Neural progenitor cell (in vitro differentiated cells): Measurements from ENCODE around the gene MYO5A. TPM values are rescaled to one million over a fixed set of nuclear protein-coding genes. Genes with fewer than 3 reads are reported as not detected.
A peak's percentile ranks its signal among the peaks of the same experiment; 100 is the strongest.

Source experiments
- DNase-seq: peaks from one replicate; pipeline ENCODE4 v3.0.0-alpha.2; 2016; ENCODE audit warnings: low spot score
- H2AFZ ChIP-seq: fragments of 200-600 bp; sonication (generic); replicated peaks from 2 replicates; pipeline ENCODE4 v1.6.1; 2016; ENCODE audit warnings: antibody characterized with exemption
- H3F3A ChIP-seq: fragments of 200-600 bp; sonication (generic); 2 replicates; pipeline ENCODE4 v1.6.1; 2016; ENCODE audit warnings: antibody characterized with exemption, low read depth
- H3K27ac ChIP-seq: fragments of 200-600 bp; sonication (generic); 2 replicates; pipeline ENCODE4 v1.5.1; 2016; ENCODE audit warnings: mild to moderate bottlenecking
- H3K27me3 ChIP-seq: fragments of 200-600 bp; sonication (generic); 2 replicates; pipeline ENCODE4 v1.6.1; 2016; ENCODE audit warnings: mild to moderate bottlenecking, moderate library complexity
- H3K36me3 ChIP-seq: fragments of 200-600 bp; sonication (generic); 2 replicates; pipeline ENCODE4 v1.5.1; 2016
- H3K4me1 ChIP-seq: fragments of 200-600 bp; sonication (generic); 2 replicates; pipeline ENCODE4 v1.6.1; 2016; ENCODE audit warnings: mixed run types
- H3K4me2 ChIP-seq: fragments of 200-600 bp; sonication (generic); 2 replicates; pipeline ENCODE4 v1.6.1; 2016
- H3K4me3 ChIP-seq: fragments of 200-600 bp; sonication (generic); 2 replicates; pipeline ENCODE4 v1.5.1; 2016
- H3K79me2 ChIP-seq: fragments of 200-600 bp; sonication (generic); 2 replicates; pipeline ENCODE4 v1.6.1; 2016; ENCODE audit warnings: low read depth
- H3K9ac ChIP-seq: fragments of 200-600 bp; sonication (generic); 2 replicates; pipeline ENCODE4 v1.6.1; 2016
- H3K9me3 ChIP-seq: fragments of 200-600 bp; sonication (generic); 2 replicates; pipeline ENCODE4 v1.5.1; 2016; ENCODE audit warnings: low read depth
- H4K20me1 ChIP-seq: fragments of 200-600 bp; sonication (generic); 2 replicates; pipeline ENCODE4 v1.6.1; 2016; ENCODE audit warnings: low read depth
- H3K27ac Mint-ChIP-seq: 3 replicates; pipeline ENCODE4 v1.8.0; 2021; ENCODE audit warnings: mixed read lengths
- H3K27me3 Mint-ChIP-seq: 2 replicates; pipeline ENCODE4 v1.8.0; 2022; ENCODE audit warnings: low read depth, mild to moderate bottlenecking, inconsistent platforms, moderate library complexity, mixed read lengths; ENCODE audit not compliant: insufficient read depth
- H3K36me3 Mint-ChIP-seq: 3 replicates; pipeline ENCODE4 v1.8.0; 2021; ENCODE audit warnings: mixed read lengths
- H3K4me1 Mint-ChIP-seq: 3 replicates; pipeline ENCODE4 v1.8.0; 2021; ENCODE audit warnings: mixed read lengths
- H3K4me3 Mint-ChIP-seq: 3 replicates; pipeline ENCODE4 v1.8.0; 2021; ENCODE audit warnings: mild to moderate bottlenecking, moderate library complexity, mixed read lengths
- H3K9me3 Mint-ChIP-seq: 3 replicates; pipeline ENCODE4 v1.8.0; 2020; ENCODE audit warnings: mixed read lengths
- CTCF ChIP-seq: fragments of 200-600 bp; sonication (generic); IDR thresholded peaks from 2 replicates; pipeline ENCODE4 v1.5.1; 2017; ENCODE audit warnings: antibody characterized with exemption, mild to moderate bottlenecking
- EZH2 ChIP-seq: fragments of 200-600 bp; sonication (generic); IDR thresholded peaks from 2 replicates; pipeline ENCODE4 v1.6.1; 2017; ENCODE audit warnings: antibody characterized with exemption, mild to moderate bottlenecking, moderate library complexity
- EZH2phosphoT487 ChIP-seq: fragments of 200-600 bp; sonication (generic); IDR thresholded peaks from 2 replicates; pipeline ENCODE4 v1.6.1; 2017; ENCODE audit warnings: antibody characterized with exemption
- total RNA-seq: library from RNA; depleted of rRNA; stranded (reverse); fragments of >200 nt; gene quantifications from 2 replicates; pipeline ENCODE4 v1.2.3, GENCODE V29; 2015; ENCODE audit warnings: low replicate concordance

The MYO5A gene
- total RNA-seq, 1 donor from 2014 or later, result 34.3 TPM

GRCh38 chr15:52331490-52332240, 197.0 kb downstream of the MYO5A start:
- H3K27me3 ChIP-seq, result no peaks in the 10 kb centered on the region
- no peak overlapping the region for H3K27ac ChIP-seq
- peaks cover 6% of the 10 kb centered on the region for H3K36me3 Mint-ChIP-seq
- no peaks in the 10 kb centered on the region for H3F3A ChIP-seq
- no peak overlapping the region for H3K4me3 Mint-ChIP-seq
- DNase-seq, result no peak
- no peak overlapping the region for H3K4me2 ChIP-seq
- no peak overlapping the region for H3K4me3 ChIP-seq
- H3K9me3 ChIP-seq, result no peaks in the 10 kb centered on the region
- no peaks in the 10 kb centered on the region for H3K4me1 Mint-ChIP-seq
- no peaks in the 10 kb centered on the region for H4K20me1 ChIP-seq
- no peak overlapping the region for H3K27ac Mint-ChIP-seq
- no peaks in the 10 kb centered on the region for H3K9me3 Mint-ChIP-seq
- no peaks in the 10 kb centered on the region for H3K36me3 ChIP-seq
- H2AFZ ChIP-seq, result no peak overlapping the region
- H3K79me2 ChIP-seq, result no peaks in the 10 kb centered on the region
- TF ChIP-seq CTCF (peak; percentile 47), EZH2phosphoT487 (no peak), EZH2 (no peak)
- no peaks in the 10 kb centered on the region for H3K4me1 ChIP-seq
- no peak overlapping the region for H3K9ac ChIP-seq
- H3K27me3 Mint-ChIP-seq, result no peaks in the 10 kb centered on the region

- DNase-seq, result no peak
- Mint-ChIP-seq H3K4me3 (no peak overlapping the region), H3K9me3 (no peaks in the 10 kb centered on the region), H3K4me1 (no peaks in the 10 kb centered on the region), H3K27me3 (no peaks in the 10 kb centered on the region), H3K36me3 (peaks cover 8% of the 10 kb centered on the region), H3K27ac (no peak overlapping the region)
- Histone ChIP-seq H3K36me3 (no peaks in the 10 kb centered on the region), H3K9me3 (no peaks in the 10 kb centered on the region), H3K4me1 (no peaks in the 10 kb centered on the region), H3K9ac (no peak overlapping the region), H3K79me2 (no peaks in the 10 kb centered on the region), H2AFZ (no peak overlapping the region), H3K27me3 (no peaks in the 10 kb centered on the region), H3K4me3 (no peak overlapping the region), H4K20me1 (no peaks in the 10 kb centered on the region), H3K27ac (no peak overlapping the region), H3F3A (no peaks in the 10 kb centered on the region), H3K4me2 (no peak overlapping the region)
- TF ChIP-seq EZH2 (no peak), EZH2phosphoT487 (no peak), CTCF (no peak)
Measured at GRCh38 chr15:52329987-52330386, 198.7 kb downstream of the MYO5A start.

GRCh38 chr15:52329150-52329549, 199.5 kb downstream of the MYO5A start:
- no peaks in the 10 kb centered on the region for H3K9me3 Mint-ChIP-seq
- no peaks in the 10 kb centered on the region for H3F3A ChIP-seq
- H3K4me2 ChIP-seq, result no peak overlapping the region
- H3K9ac ChIP-seq, result peak overlapping the region; percentile 28
- no peak overlapping the region for H3K4me3 ChIP-seq
- no peaks in the 10 kb centered on the region for H3K79me2 ChIP-seq
- H3K4me3 Mint-ChIP-seq, result no peak overlapping the region
- H3K9me3 ChIP-seq, result no peaks in the 10 kb centered on the region
- no peaks in the 10 kb centered on the region for H3K4me1 Mint-ChIP-seq
- DNase-seq, result no peak
- peaks cover 10% of the 10 kb centered on the region for H3K36me3 Mint-ChIP-seq
- no peak overlapping the region for H2AFZ ChIP-seq
- no peaks in the 10 kb centered on the region for H3K27me3 ChIP-seq
- H3K36me3 ChIP-seq, result no peaks in the 10 kb centered on the region
- no peak overlapping the region for H3K27ac Mint-ChIP-seq
- TF ChIP-seq CTCF (no peak), EZH2 (no peak)
- no peaks in the 10 kb centered on the region for H3K4me1 ChIP-seq
- H3K27ac ChIP-seq, result no peak overlapping the region
- H3K27me3 Mint-ChIP-seq, result no peaks in the 10 kb centered on the region
- H4K20me1 ChIP-seq, result no peaks in the 10 kb centered on the region
